A673 (cell line): ENCODE measurements around the gene NSG2.

ENCODE experiments used
- EZH2 ChIP-seq: fragments of 200-600 bp; sonication (generic); IDR thresholded peaks from 2 replicates; pipeline ENCODE4 v1.6.1; 2017; ENCODE audit warnings: borderline replicate concordance, low read depth, mild to moderate bottlenecking, mixed read lengths, antibody characterized with exemption, low read length; ENCODE audit not compliant: poor library complexity, severe bottlenecking
- TF ChIP-seq, protein P1 (sequence below): fragments of 300-800, 200-600 bp; sonication (generic); conservative IDR thresholded peaks from 2 replicates; pipeline ENCODE4 v1.5.1; 2017; ENCODE audit warnings: low read depth, mild to moderate bottlenecking, antibody characterized with exemption, low read length, moderate library complexity, mixed read lengths

- no peak for TF ChIP-seq EZH2
- TF ChIP-seq, protein P1, sequence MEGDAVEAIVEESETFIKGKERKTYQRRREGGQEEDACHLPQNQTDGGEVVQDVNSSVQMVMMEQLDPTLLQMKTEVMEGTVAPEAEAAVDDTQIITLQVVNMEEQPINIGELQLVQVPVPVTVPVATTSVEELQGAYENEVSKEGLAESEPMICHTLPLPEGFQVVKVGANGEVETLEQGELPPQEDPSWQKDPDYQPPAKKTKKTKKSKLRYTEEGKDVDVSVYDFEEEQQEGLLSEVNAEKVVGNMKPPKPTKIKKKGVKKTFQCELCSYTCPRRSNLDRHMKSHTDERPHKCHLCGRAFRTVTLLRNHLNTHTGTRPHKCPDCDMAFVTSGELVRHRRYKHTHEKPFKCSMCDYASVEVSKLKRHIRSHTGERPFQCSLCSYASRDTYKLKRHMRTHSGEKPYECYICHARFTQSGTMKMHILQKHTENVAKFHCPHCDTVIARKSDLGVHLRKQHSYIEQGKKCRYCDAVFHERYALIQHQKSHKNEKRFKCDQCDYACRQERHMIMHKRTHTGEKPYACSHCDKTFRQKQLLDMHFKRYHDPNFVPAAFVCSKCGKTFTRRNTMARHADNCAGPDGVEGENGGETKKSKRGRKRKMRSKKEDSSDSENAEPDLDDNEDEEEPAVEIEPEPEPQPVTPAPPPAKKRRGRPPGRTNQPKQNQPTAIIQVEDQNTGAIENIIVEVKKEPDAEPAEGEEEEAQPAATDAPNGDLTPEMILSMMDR: no peak
These were observed 39.2 kb downstream of the NSG2 start for GRCh38 chr5:174084691-174085154.
